Neuronal stem cell (in vitro differentiated cells): Measurements from ENCODE around the gene SEPHS1.

Experiments
- DNase-seq: peaks from one replicate; pipeline ENCODE4 v3.0.0-alpha.2; 2013; ENCODE audit warnings: low spot score
- H2AFZ ChIP-seq: one replicate; pipeline ENCODE4 v1.6.1; 2013; ENCODE audit warnings: mild to moderate bottlenecking, low read length, inconsistent platforms
- H2AK5ac ChIP-seq: 2 replicates; pipeline ENCODE4 v1.6.1; 2013; ENCODE audit warnings: low read depth, mild to moderate bottlenecking, inconsistent platforms, low read length, moderate library complexity, mixed read lengths
- H2BK120ac ChIP-seq: 2 replicates; pipeline ENCODE4 v1.6.1; 2013; ENCODE audit warnings: low read depth, mild to moderate bottlenecking, inconsistent platforms, low read length, moderate library complexity, mixed read lengths
- H2BK12ac ChIP-seq: one replicate; pipeline ENCODE4 v1.6.1; 2013; ENCODE audit warnings: low read length, inconsistent platforms
- H2BK15ac ChIP-seq: 2 replicates; pipeline ENCODE4 v1.6.1; 2013; ENCODE audit warnings: mild to moderate bottlenecking, low read length, inconsistent platforms, mixed read lengths
- H2BK5ac ChIP-seq: one replicate; pipeline ENCODE4 v1.6.1; 2013; ENCODE audit warnings: inconsistent platforms, mild to moderate bottlenecking, low read length, moderate library complexity
- H3K14ac ChIP-seq: one replicate; pipeline ENCODE4 v1.6.1; 2013; ENCODE audit warnings: low read length, inconsistent platforms
- H3K18ac ChIP-seq: 2 replicates; pipeline ENCODE4 v1.6.1; 2013; ENCODE audit warnings: low read length, inconsistent platforms
- H3K23ac ChIP-seq: 2 replicates; pipeline ENCODE4 v1.6.1; 2013; ENCODE audit warnings: low read depth, mild to moderate bottlenecking, mixed read lengths, low read length, inconsistent platforms; ENCODE audit not compliant: poor library complexity
- H3K27ac ChIP-seq: replicated peaks from 3 replicates; pipeline ENCODE4 v1.5.1; 2013; ENCODE audit warnings: low read length, inconsistent platforms
- H3K27me3 ChIP-seq, 3 experiments: 2 replicates each; pipeline ENCODE4 v1.6.1; 2013; ENCODE audit warnings: low read length in 3 of 3, mild to moderate bottlenecking in 2 of 3, inconsistent platforms in 1 of 3, low read depth in 1 of 3, mixed read lengths in 1 of 3, moderate library complexity in 1 of 3; ENCODE audit not compliant: control insufficient read depth in 3 of 3, insufficient read depth in 3 of 3
- H3K36me3 ChIP-seq, 2 donors: replicated peaks in 1 of 2; 2 replicates each; pipeline ENCODE4 v1.6.1; 2013; ENCODE audit warnings: low read length in 2 of 2; ENCODE audit not compliant: control insufficient read depth in 2 of 2, insufficient read depth in 2 of 2
- H3K4ac ChIP-seq: 2 replicates; pipeline ENCODE4 v1.6.1; 2013; ENCODE audit warnings: inconsistent platforms, mild to moderate bottlenecking, low read length, moderate library complexity
- H3K4me1 ChIP-seq, 2 donors: 1 replicate in 1 of 2; 2 replicates in 1 of 2; pipeline ENCODE4 v1.6.1; 2013; ENCODE audit warnings: low read length in 2 of 2, low read depth in 1 of 2; ENCODE audit not compliant: control insufficient read depth in 2 of 2, insufficient read depth in 1 of 2
- H3K4me2 ChIP-seq: one replicate; pipeline ENCODE4 v1.6.1; 2013; ENCODE audit warnings: mild to moderate bottlenecking, low read length, inconsistent platforms; ENCODE audit not compliant: insufficient read depth, poor library complexity, severe bottlenecking
- H3K4me3 ChIP-seq, 2 donors: 2 replicates each; pipeline ENCODE4 v1.5.1; 2013; ENCODE audit warnings: low read length in 2 of 2, mild to moderate bottlenecking in 2 of 2, inconsistent platforms in 1 of 2, moderate library complexity in 1 of 2
- H3K79me1 ChIP-seq: one replicate; pipeline ENCODE4 v1.6.1; 2013; ENCODE audit warnings: low read depth, mild to moderate bottlenecking, inconsistent platforms, low read length, moderate library complexity
- H3K9ac ChIP-seq: one replicate; pipeline ENCODE4 v1.6.1; 2013; ENCODE audit warnings: mild to moderate bottlenecking, low read depth, low read length, inconsistent platforms; ENCODE audit not compliant: poor library complexity
- H3K9me3 ChIP-seq, 2 donors: replicated peaks in 1 of 2; 2 replicates each; pipeline versions ENCODE3 to v1.6.1; 2013; ENCODE audit warnings: low read length in 2 of 2, mild to moderate bottlenecking in 2 of 2, inconsistent platforms in 1 of 2, low read depth in 1 of 2, mixed read lengths in 1 of 2, moderate library complexity in 1 of 2; ENCODE audit not compliant: control insufficient read depth in 2 of 2, insufficient read depth in 1 of 2
- H4K8ac ChIP-seq: one replicate; pipeline ENCODE4 v1.6.1; 2013; ENCODE audit warnings: low read depth, mild to moderate bottlenecking, inconsistent platforms, low read length, moderate library complexity
- H4K91ac ChIP-seq: one replicate; pipeline ENCODE4 v1.6.1; 2013; ENCODE audit warnings: low read length, low read depth, mild to moderate bottlenecking, inconsistent platforms; ENCODE audit not compliant: poor library complexity
- WGBS, 2 donors: extraction: QIAGEN DNeasy Blood & Tissue Kit; methylation state at CpG; one replicate each; pipeline ENCODE4 v1.1.7; 2013; ENCODE audit warnings: missing lambda C conversion rate in 2 of 2, mixed read lengths in 1 of 2; ENCODE audit not compliant: insufficient read length in 2 of 2, insufficient replicate concordance in 1 of 2; ENCODE audit errors: extremely low coverage in 2 of 2; 5-methylcytosine and 5-hydroxymethylcytosine counted together

SEPHS1 gene

GRCh38 chr10:13328613-13329012, 19.5 kb downstream of the SEPHS1 start:
- H3K27me3 ChIP-seq, result no peaks in the 10 kb centered on the region
- peaks cover 0 to 10% of the 10 kb centered on the region in 2 donors for H3K9me3 ChIP-seq
- H3K14ac ChIP-seq, result no peak overlapping the region
- no peak overlapping the region for H2BK120ac ChIP-seq
- H2AK5ac ChIP-seq, result no peak overlapping the region
- no peaks in the 10 kb centered on the region for H3K79me1 ChIP-seq
- peaks cover 34 to 99% of the 10 kb centered on the region in 2 donors for H3K36me3 ChIP-seq
- no peak overlapping the region for H3K9ac ChIP-seq
- H2BK5ac ChIP-seq, result no peak overlapping the region
- H3K27ac ChIP-seq, result no peak overlapping the region
- H2BK15ac ChIP-seq, result no peak overlapping the region
- H2AFZ ChIP-seq, result no peak overlapping the region
- DNase-seq, result no peak
- no peak overlapping the region for H4K91ac ChIP-seq
- H3K23ac ChIP-seq, result peak overlapping the region; percentile 34
- no peak overlapping the region for H4K8ac ChIP-seq
- H3K4me2 ChIP-seq, result no peak overlapping the region
- H3K4me1 ChIP-seq, result peaks cover 0 to 5% of the 10 kb centered on the region in 2 donors
- no CpG with 5 or more reads among the region's 10 CpGs for WGBS, 2 donors
- no peak overlapping the region for H2BK12ac ChIP-seq
- peak overlapping the region in 1 of 2 donors; percentile 47 for H3K4me3 ChIP-seq
- H3K18ac ChIP-seq, result no peak overlapping the region
- peak overlapping the region; percentile 91 for H3K4ac ChIP-seq

- H3K79me1 ChIP-seq, result no peaks in the 10 kb centered on the region
- H3K4me3 ChIP-seq, result no peak overlapping the region
- peaks cover 34 to 99% of the 10 kb centered on the region in 2 donors for H3K36me3 ChIP-seq
- no peak overlapping the region for H2BK12ac ChIP-seq
- H3K4me2 ChIP-seq, result no peak overlapping the region
- H4K91ac ChIP-seq, result no peak overlapping the region
- H3K4me1 ChIP-seq, result peaks cover 0 to 5% of the 10 kb centered on the region in 2 donors
- no CpG with 5 or more reads among the region's 5 CpGs for WGBS, 2 donors
- H2BK15ac ChIP-seq, result no peak overlapping the region
- no peak overlapping the region for H3K9ac ChIP-seq
- no peak overlapping the region for H3K14ac ChIP-seq
- no peak overlapping the region for H3K4ac ChIP-seq
- H3K18ac ChIP-seq, result no peak overlapping the region
- no peak overlapping the region for H2AFZ ChIP-seq
- no peak overlapping the region for H3K27ac ChIP-seq
- no peak overlapping the region for H2AK5ac ChIP-seq
- H3K9me3 ChIP-seq, result peaks cover 0 to 10% of the 10 kb centered on the region in 2 donors
- H2BK120ac ChIP-seq, result no peak overlapping the region
- H2BK5ac ChIP-seq, result no peak overlapping the region
- H3K23ac ChIP-seq, result no peak overlapping the region
- H3K27me3 ChIP-seq, result no peaks in the 10 kb centered on the region
- DNase-seq, result no peak
- no peak overlapping the region for H4K8ac ChIP-seq
Observed at GRCh38 chr10:13328126-13328525, 20.0 kb downstream of the SEPHS1 start.

DNA sequence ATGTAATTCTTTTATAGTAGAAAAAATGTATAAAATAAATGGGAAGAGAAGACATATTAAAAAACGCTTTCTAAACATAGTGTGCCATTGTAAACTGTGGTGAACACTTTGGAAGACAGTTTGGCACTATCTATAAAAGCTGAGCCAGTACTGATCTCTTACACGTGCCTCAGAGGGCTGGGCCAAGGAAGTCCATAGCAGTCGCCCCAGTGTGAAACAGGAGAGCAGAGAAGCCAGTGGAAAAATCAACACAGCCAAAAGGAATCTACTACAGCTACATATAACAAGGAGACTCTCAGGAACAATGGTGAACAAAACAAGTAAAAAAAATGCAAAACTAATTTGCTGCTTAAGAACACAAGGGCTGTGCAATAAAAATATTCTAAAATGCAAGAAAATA, 20.6 kb downstream of the SEPHS1 start:
- no peak overlapping the region for H2BK120ac ChIP-seq
- no peak overlapping the region for H2AFZ ChIP-seq
- no peak overlapping the region for H2BK12ac ChIP-seq
- WGBS, 2 donors, result no CpG with 5 or more reads among the region's 3 CpGs
- no peaks in the 10 kb centered on the region for H3K79me1 ChIP-seq
- no peak overlapping the region for H3K23ac ChIP-seq
- no peak overlapping the region for H2BK15ac ChIP-seq
- no peaks in the 10 kb centered on the region for H3K27me3 ChIP-seq
- H3K4me2 ChIP-seq, result no peak overlapping the region
- no peak overlapping the region for H3K14ac ChIP-seq
- no peak overlapping the region for H4K91ac ChIP-seq
- no peak overlapping the region for H3K27ac ChIP-seq
- peaks cover 37 to 99% of the 10 kb centered on the region in 2 donors for H3K36me3 ChIP-seq
- DNase-seq, result no peak
- H3K4me3 ChIP-seq, result no peak overlapping the region
- H2AK5ac ChIP-seq, result no peak overlapping the region
- no peak overlapping the region for H3K9ac ChIP-seq
- H4K8ac ChIP-seq, result no peak overlapping the region
- H3K9me3 ChIP-seq, result peaks cover 0 to 10% of the 10 kb centered on the region in 2 donors
- no peak overlapping the region for H3K4ac ChIP-seq
- peaks cover 0 to 5% of the 10 kb centered on the region in 2 donors for H3K4me1 ChIP-seq
- H2BK5ac ChIP-seq, result no peak overlapping the region
- H3K18ac ChIP-seq, result no peak overlapping the region

- WGBS, 2 donors, result no CpG with 5 or more reads among the region's 24 CpGs
- H3K4me3 ChIP-seq, result peak overlapping the region in 1 of 2 donors; percentile 30
- H3K18ac ChIP-seq, result no peak overlapping the region
- no peaks in the 10 kb centered on the region for H3K9me3 ChIP-seq
- H3K9ac ChIP-seq, result no peak overlapping the region
- no peak overlapping the region for H2BK15ac ChIP-seq
- no peak overlapping the region for H4K8ac ChIP-seq
- no peak overlapping the region for H2BK120ac ChIP-seq
- no peak overlapping the region for H2AFZ ChIP-seq
- no peak overlapping the region for H2BK5ac ChIP-seq
- H3K14ac ChIP-seq, result no peak overlapping the region
- DNase-seq, result no peak
- no peak overlapping the region for H2BK12ac ChIP-seq
- H3K4me2 ChIP-seq, result no peak overlapping the region
- H3K79me1 ChIP-seq, result no peaks in the 10 kb centered on the region
- H3K4ac ChIP-seq, result no peak overlapping the region
- peaks cover 26 to 94% of the 10 kb centered on the region in 2 donors for H3K36me3 ChIP-seq
- no peak overlapping the region for H4K91ac ChIP-seq
- no peaks in the 10 kb centered on the region for H3K4me1 ChIP-seq
- H3K27me3 ChIP-seq, result no peaks in the 10 kb centered on the region
- no peak overlapping the region for H3K23ac ChIP-seq
- no peak overlapping the region for H2AK5ac ChIP-seq
- no peak overlapping the region for H3K27ac ChIP-seq
Observed at GRCh38 chr10:13322615-13323148, 25.4 kb downstream of the SEPHS1 start.
